ENCODE results near the gene SPTBN5. TPM values are rescaled to one million over a fixed set of nuclear protein-coding genes. Genes with fewer than 3 reads are reported as not detected.
A peak's percentile ranks its signal among the peaks of the same experiment; 100 is the strongest.

SPTBN5 gene
- total and polyA plus RNA-seq, 2 donors (not counting 1 experiment from before 2014, with no cell fraction given): 0.55 to 1.4 TPM

- Histone ChIP-seq H3K4me2 (replicated peaks; ENCODE audit: low read depth, low read length, poor library complexity, severe bottlenecking) (no peak overlapping the region), H3K79me2 (ENCODE audit: control insufficient read depth, insufficient read depth, low read length) (peaks cover 4% of the 10 kb centered on the region), H3K27me3 (replicated peaks in 1 of 4; ENCODE audit: control extremely low read depth in 1 of 4, control insufficient read depth in 3 of 4, insufficient read depth in 4 of 4, low read length in 3 of 4) (no peaks in the 10 kb centered on the region), H4K20me1 (ENCODE audit: control insufficient read depth, insufficient read depth, low read length, poor library complexity, severe bottlenecking) (no peaks in the 10 kb centered on the region), H3K9ac (ENCODE audit: low read length) (no peak overlapping the region), H3K36me3 (replicated peaks in 1 of 2; ENCODE audit: control extremely low read depth in 1 of 2, control insufficient read depth in 1 of 2, extremely low read depth in 1 of 2, insufficient read depth in 2 of 2, low read length in 1 of 2) (peaks cover 2 to 5% of the 10 kb centered on the region in 2 experiments), H3K27ac (ENCODE audit: low read length in 2 of 2) (peak overlapping the region in 1 of 2 donors; percentile 80), H3K9me3 (ENCODE audit: control extremely low read depth in 1 of 3, control insufficient read depth in 2 of 3, insufficient read depth in 1 of 3, low read length in 2 of 3) (peaks cover 0 to 9% (median 2%) of the 10 kb centered on the region in 3 donors), H2AFZ (ENCODE audit: insufficient read depth, low read depth, low read length, poor library complexity, severe bottlenecking) (no peak overlapping the region), H3K4me3 (ENCODE audit: control extremely low read depth in 1 of 5, extremely low read depth in 1 of 5, insufficient read depth in 1 of 5, low read depth in 2 of 5, low read length in 4 of 5) (no peak overlapping the region), H3K4me1 (ENCODE audit: control insufficient read depth in 2 of 2, insufficient read depth in 2 of 2, low read length in 2 of 2) (peaks cover 37 to 41% of the 10 kb centered on the region in 2 donors)
- Mint-ChIP-seq H3K9me3 (ENCODE audit: insufficient read depth) (no peaks in the 10 kb centered on the region), H3K4me1 (peaks cover 37% of the 10 kb centered on the region), H3K4me3 (no peak overlapping the region), H3K27me3 (no peaks in the 10 kb centered on the region), H3K27ac (peak overlapping the region; percentile 84)
- POLR2A ChIA-PET: no interaction called here
- 100% methylated on average over 3 of the region's 6 CpGs for WGBS (ENCODE audit: insufficient coverage)
- no peak for DNase-seq
- intact Hi-C loops (cut with micrococcal nuclease): loop anchor here (10.0 kb wide), 1 partner anchor 992 kb away; no protein-coding TSS in a partner anchor
- ATAC-seq (ENCODE audit: low read depth): no peak
- TF ChIP-seq CTCF (IDR thresholded peaks at IDR 0.05) (no peak), EZH2 (IDR thresholded peaks at IDR 0.05; ENCODE audit: borderline replicate concordance, insufficient read depth, low read depth, low read length, poor library complexity, severe bottlenecking) (no peak)
- CTCF ChIA-PET: interaction anchor here (2.7 to 11.0 kb wide), 2 partner anchors 6 to 123 kb away, joined by 20 to 81 read pairs; partner anchors contain the start of gene MAPKBP1
These were observed 2.7 kb upstream of the SPTBN5 start for GRCh38 chr15:41896566-41896965.

- Mint-ChIP-seq H3K4me3 (no peak overlapping the region), H3K27ac (peak overlapping the region; percentile 84), H3K9me3 (ENCODE audit: insufficient read depth) (no peaks in the 10 kb centered on the region), H3K4me1 (peaks cover 38% of the 10 kb centered on the region), H3K27me3 (no peaks in the 10 kb centered on the region)
- Histone ChIP-seq H3K9me3 (ENCODE audit: control extremely low read depth in 1 of 3, control insufficient read depth in 2 of 3, insufficient read depth in 1 of 3, low read length in 2 of 3) (peaks cover 0 to 9% (median 2%) of the 10 kb centered on the region in 3 donors), H3K4me2 (replicated peaks; ENCODE audit: low read depth, low read length, poor library complexity, severe bottlenecking) (no peak overlapping the region), H3K9ac (ENCODE audit: low read length) (no peak overlapping the region), H4K20me1 (ENCODE audit: control insufficient read depth, insufficient read depth, low read length, poor library complexity, severe bottlenecking) (no peaks in the 10 kb centered on the region), H3K27me3 (replicated peaks in 1 of 4; ENCODE audit: control extremely low read depth in 1 of 4, control insufficient read depth in 3 of 4, insufficient read depth in 4 of 4, low read length in 3 of 4) (no peaks in the 10 kb centered on the region), H3K36me3 (replicated peaks in 1 of 2; ENCODE audit: control extremely low read depth in 1 of 2, control insufficient read depth in 1 of 2, extremely low read depth in 1 of 2, insufficient read depth in 2 of 2, low read length in 1 of 2) (peaks cover 2% of the 10 kb centered on the region in 2 experiments), H3K27ac (ENCODE audit: low read length in 2 of 2) (peak overlapping the region; percentile 13 to 80), H2AFZ (ENCODE audit: insufficient read depth, low read depth, low read length, poor library complexity, severe bottlenecking) (no peak overlapping the region), H3K4me3 (ENCODE audit: control extremely low read depth in 1 of 5, extremely low read depth in 1 of 5, insufficient read depth in 1 of 5, low read depth in 2 of 5, low read length in 4 of 5) (no peak overlapping the region), H3K79me2 (ENCODE audit: control insufficient read depth, insufficient read depth, low read length) (peaks cover 4% of the 10 kb centered on the region), H3K4me1 (ENCODE audit: control insufficient read depth in 2 of 2, insufficient read depth in 2 of 2, low read length in 2 of 2) (peaks cover 37 to 41% of the 10 kb centered on the region in 2 donors)
- intact Hi-C loops (cut with micrococcal nuclease): loop anchor here (2.0 to 10.0 kb wide), 3 partner anchors 75 to 991 kb away; partner anchors contain the start of gene MAPKBP1
- CTCF ChIA-PET: interaction anchor here (0.8 to 11.0 kb wide), 7 partner anchors 7 to 123 kb away, joined by 3 to 81 read pairs (median 5); partner anchors contain the start of gene MAPKBP1
- ATAC-seq (ENCODE audit: low read depth) (no peak), DNase-seq (no peak)
- POLR2A ChIA-PET: interaction anchor here (1.6 to 1.7 kb wide), 2 partner anchors 69 to 122 kb away, joined by 4 to 6 read pairs; partner anchors contain the start of gene MAPKBP1
- TF ChIP-seq CTCF (IDR thresholded peaks at IDR 0.05): no peak
- TF ChIP-seq EZH2 (IDR thresholded peaks at IDR 0.05; ENCODE audit: borderline replicate concordance, insufficient read depth, low read depth, low read length, poor library complexity, severe bottlenecking): no peak
- no CpG with 5 or more reads among the region's 1 CpG for WGBS (ENCODE audit: insufficient coverage)
These were observed 2.1 kb upstream of the SPTBN5 start for GRCh38 chr15:41895957-41896356.

Measured in B cell (primary cell).